Hindlimb muscle (tissue), 1 donor: ENCODE results near the gene MTA3. TPM values are rescaled to one million over a fixed set of nuclear protein-coding genes. Genes with fewer than 3 reads are reported as not detected.

ENCODE experiments used
- DNase-seq: peaks from one replicate; pipeline ENCODE4 v3.0.0-alpha.2; 2013
- polyA plus RNA-seq: library from polyadenylated mRNA; unstranded; fragments of 120-200 nt; gene quantifications from one replicate; pipeline ENCODE4 v1.2.1, GENCODE V29; 2013; ENCODE audit not compliant: insufficient read length

Gene MTA3
- polyA plus RNA-seq, 1 donor = 26.9 TPM

DNA sequence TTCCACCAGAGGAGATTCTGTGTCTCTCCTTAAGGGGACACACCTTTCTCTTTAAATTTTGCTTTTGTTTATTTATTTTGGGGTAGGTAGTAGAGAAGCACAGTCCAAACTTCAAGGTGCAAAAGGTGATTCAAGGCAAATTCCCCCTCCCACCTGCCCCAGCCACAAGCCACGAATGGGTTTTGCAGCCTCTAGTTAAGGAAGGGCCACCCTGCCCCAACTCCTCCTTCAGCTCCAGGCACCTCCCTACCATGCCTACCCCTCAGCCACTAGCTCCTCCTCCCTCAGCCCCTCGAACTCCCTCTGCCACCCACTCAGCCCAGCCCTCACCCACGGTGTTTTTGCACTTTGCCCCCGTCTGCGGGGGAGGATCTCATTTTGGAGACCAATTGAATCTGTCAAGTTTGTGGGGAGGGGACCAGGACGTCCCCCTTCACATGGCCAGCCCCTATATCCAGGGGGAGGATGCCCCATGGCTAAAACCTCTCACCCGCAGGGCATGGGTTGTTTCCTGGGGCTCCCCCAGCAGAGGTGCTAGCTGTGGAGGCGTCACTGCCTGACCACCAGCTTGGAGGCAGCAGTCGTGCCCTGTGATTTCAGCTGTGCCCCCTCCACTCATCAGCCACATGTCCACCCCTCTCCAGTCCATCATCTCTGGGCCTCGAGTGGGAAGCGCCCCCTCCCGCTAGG is 219.5 kb downstream of the MTA3 start:
- no peak for DNase-seq

GRCh38 chr2:42788478-42788793 is 220.0 kb downstream of the MTA3 start:
- no peak for DNase-seq

- DNase-seq = no peak
These were observed 220.4 kb downstream of the MTA3 start for GRCh38 chr2:42788882-42789281.

- DNase-seq = no peak
These were observed 221.3 kb downstream of the MTA3 start for GRCh38 chr2:42789751-42790150.

DNA sequence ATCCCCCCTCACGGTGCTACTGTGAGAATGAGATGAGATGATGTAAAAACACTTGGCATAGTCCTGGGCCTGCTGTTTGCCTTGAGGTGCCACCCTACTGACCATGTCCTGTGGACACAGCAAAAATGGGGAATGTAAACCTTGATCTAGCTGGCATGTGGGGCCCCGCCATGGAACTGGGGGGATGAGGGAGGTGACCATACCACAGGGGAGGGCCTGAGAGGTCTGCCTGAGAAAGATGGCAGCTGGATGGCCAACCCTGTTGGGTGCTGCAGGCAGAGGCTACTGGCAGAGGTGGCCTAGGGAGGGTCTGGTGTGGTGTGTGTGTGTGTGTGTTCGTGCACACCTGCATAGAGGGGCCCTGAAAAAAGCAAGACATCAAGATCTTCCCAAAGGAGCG is 223.2 kb downstream of the MTA3 start:
- DNase-seq = no peak

- no peak for DNase-seq
These were observed 223.7 kb downstream of the MTA3 start for GRCh38 chr2:42792087-42792582.

DNA sequence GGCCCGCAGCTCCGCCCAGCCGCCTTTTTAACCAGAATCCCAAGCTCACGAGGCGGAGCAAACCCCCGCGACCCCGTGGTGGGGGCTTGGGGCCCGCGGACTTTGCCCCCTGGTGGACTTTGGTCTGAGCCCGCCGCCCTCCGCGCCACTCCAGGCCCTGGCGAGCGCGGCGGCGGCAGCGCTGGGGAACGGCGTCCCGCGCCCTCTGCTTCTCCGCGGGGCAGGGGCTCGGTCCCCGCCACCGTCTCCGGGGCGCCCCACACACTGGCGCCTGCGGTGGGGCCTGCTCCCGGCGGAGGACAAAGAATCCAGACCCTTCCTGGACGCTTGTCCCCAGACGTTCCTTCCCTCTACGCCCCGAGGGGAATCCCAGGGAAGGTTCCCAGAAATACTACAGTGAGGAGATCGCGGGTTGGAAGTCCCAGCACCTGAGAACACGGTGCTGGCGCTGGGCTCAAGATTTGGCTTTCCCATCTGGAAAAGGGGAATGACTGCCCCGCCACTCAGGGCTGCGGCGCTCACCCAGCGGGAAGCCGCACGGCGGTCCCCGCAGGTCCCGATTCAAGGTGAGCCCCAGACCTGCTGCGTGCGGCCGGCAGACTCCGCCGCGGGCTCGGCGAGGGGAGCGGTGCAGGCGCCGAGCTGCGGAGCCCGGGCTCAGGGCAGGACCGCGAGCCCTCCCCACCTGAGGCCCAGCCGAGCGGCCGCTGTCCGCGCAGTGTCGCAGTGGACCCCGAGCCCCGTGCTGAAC is 224.3 kb downstream of the MTA3 start, which contains the start of gene HAAO:
Gene HAAO, minus strand, starts transcription at position 1 of the 751 bp plus-strand sequence. CDS start 47 bp downstream, outside the sequence.
- DNase-seq = peak; percentile 77

DNA sequence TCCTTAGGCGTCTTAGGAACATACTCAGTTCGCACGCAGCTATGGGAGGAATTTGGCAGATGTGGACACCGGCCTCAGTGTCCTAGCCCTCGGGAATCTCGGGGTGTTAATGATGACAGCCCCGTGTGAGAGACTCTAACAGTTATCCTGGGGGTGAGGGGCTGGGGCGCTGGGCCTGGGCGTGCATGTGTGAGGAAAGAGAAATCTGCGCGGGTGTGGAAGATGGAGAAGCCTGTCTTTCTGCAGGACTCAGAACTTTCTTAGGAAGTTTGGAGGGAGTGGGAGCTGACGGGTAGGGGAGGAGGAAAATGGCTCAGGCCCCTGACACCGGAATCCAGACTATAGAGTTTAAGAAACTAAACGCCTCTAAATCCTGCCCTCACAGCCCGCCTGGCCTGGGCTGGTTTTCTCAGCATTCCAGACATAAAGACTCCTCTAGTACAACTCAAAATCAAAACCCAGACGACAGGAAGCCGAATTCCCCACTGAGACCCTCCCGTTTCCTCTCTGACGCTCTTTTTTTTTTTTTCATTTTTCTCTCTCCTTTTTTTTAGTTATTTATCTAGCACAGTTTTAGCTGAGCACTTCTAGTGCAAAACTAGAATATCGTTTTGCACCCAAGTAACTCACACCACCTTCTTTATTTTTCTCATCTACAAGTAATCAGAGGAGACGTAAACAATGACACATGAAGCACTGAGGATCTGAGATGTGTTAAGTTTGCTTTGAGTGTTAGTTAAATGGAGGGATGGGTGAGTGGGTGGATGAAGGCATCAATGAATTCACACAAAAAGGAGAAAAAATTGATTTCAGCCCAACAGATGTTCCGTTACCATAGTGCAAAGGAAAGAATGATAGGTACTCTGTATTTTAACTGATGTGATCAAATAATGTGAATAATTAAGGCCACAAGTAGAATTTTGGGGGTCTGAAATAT is 225.2 kb downstream of the MTA3 start:
- DNase-seq = peak; percentile 65

GRCh38 chr2:42794271-42795046 is 226.0 kb downstream of the MTA3 start:
- DNase-seq = no peak

DNA sequence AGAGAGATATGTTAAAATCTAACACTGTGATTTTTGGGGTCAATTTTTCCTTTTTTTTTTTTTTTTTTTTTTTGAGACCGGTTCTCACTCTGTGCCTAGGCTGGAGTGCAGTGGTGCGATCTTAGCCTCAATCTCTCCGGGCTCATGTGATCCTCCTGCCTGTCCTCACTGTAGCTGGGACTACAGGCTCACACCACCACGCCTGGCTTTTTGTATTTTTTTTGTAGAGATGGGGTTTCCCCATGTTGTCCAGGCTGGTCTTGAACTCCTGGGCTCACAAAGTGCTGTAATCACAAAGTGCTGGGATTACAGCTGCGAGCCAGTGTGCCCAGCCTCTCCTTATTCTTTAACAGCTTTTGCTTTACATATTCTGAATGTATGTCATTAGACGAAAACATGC is 226.8 kb downstream of the MTA3 start:
- no peak for DNase-seq

GRCh38 chr2:42795841-42796301 is 227.4 kb downstream of the MTA3 start:
- DNase-seq = no peak

GRCh38 chr2:42796427-42797248 is 228.2 kb downstream of the MTA3 start:
- DNase-seq = no peak

DNA sequence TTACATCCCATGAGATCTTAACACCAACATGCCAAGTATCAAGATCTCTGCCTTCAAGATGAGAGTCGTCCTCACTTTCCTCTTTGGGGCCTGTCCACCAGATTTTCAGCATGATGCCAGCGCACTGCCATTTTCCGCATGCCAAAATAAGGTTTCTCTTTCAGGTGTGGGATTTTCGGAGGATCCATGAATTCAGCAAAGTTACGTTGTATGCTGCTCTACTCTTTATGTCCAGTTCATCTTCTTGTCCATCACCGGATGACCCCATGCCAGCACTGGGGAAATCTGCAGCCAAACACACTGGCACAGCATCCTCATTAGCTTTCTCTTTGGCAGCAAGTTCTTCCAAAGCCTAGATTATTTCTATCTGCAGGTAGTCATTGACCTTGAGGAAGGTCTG is 228.8 kb downstream of the MTA3 start:
- no peak for DNase-seq

DNA sequence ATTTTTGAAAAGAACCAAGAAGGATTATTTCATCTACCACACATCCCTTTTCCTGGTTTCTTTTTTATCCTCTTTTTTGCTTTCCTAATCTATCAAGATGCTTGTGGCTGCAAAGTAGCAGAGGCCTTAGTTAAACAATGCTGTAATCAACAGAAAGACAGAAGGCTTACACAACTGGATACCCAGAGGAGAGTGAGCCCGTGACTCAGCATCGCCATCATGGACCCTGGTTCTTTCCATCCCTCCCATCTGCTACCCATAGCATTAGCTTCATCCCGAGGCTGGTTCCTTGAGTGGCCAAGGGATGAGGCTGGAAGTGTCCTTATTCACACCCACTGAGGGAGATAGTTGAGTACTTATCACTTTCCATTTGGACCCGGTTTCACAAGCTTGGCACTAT is 231.4 kb downstream of the MTA3 start:
- no peak for DNase-seq

GRCh38 chr2:42800461-42800962 is 232.1 kb downstream of the MTA3 start:
- no peak for DNase-seq

- no peak for DNase-seq
These were observed 232.5 kb downstream of the MTA3 start for GRCh38 chr2:42800981-42801380.

- peak; percentile 15 for DNase-seq
These were observed 232.9 kb downstream of the MTA3 start for GRCh38 chr2:42801381-42801780.

DNA sequence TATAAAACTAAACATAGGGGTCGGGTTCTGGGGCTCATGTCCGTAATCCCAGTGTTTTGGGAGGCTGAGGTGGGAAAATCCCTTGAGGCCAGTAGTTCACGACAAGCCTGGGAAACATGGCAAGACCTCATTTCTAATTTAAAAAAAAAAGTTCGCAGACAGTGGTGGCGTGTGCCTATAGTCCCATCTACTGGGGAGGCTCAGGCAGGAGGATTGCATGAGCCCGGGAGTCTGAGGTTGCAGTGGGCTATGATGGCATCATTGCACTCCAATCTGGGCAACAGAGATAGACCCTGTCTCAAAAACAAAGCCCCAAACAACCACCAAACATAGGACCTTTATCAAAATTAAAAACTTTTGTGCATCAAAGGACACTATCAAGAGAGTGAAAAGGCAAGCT is 233.7 kb downstream of the MTA3 start:
- DNase-seq = no peak

DNA sequence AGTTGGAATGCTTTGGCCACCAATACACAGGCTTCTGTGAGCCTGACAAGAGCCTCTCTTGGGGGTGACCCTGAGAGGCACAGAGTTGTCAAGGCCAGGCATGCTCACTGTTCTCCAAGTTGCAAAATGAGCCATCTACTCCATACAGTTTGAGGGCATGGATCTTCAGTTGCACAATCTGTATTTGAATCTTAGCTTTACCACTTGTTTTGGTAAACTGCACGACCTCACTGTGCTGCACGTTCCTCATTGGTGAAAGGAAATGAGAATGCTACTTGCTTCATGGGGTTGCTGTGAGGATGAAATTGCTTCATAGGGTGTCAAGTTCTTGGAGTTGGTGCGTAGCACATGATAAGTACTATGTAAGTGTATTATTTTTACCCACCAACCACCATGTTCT is 235.9 kb downstream of the MTA3 start:
- no peak for DNase-seq

DNA sequence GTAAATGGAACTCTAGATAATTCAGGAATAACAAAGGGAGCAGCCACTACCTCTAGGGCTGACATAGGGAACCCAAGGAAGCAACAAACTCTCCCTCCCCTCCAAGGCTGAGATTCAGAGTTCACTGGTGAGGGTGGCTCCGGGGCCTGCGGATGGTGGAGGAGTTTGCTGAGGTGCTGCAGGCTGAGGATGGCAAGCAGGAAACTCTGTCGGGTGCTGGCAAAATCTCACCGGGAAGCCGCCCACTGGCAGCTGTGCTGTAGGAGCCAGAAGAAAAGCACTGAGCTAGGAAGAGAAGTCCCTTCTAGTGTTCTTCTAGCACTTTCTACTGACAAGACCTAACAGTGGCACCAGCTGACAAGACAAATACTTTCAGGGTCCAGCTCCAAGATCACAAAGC is 236.5 kb downstream of the MTA3 start:
- DNase-seq = no peak
